ENCODE measurements around the gene ARAP3. TPM values are rescaled to one million over a fixed set of nuclear protein-coding genes. Genes with fewer than 3 reads are reported as not detected.

Gene ARAP3
- total RNA-seq, 1 donor from 2014 or later = 39.2 TPM

GRCh38 chr5:141691867-141692532 is 10.0 kb upstream of the ARAP3 start:
- Mint-ChIP-seq H3K36me3 (ENCODE audit: low read depth) (no peaks in the 10 kb centered on the region), H3K9me3 (no peaks in the 10 kb centered on the region), H3K27ac (ENCODE audit: unreplicated experiment) (no peak overlapping the region), H3K27me3 (ENCODE audit: low read depth) (peaks cover 14% of the 10 kb centered on the region), H3K4me1 (peaks cover 41% of the 10 kb centered on the region), H3K4me3 (peak overlapping the region; percentile 75)
- DNase-seq (ENCODE audit: low read depth, low spot score) = peak; percentile 96
- peak; percentile 100 for TF ChIP-seq CTCF (conservative IDR thresholded peaks at IDR 0.05)

GRCh38 chr5:141691286-141691866 is 9.3 kb upstream of the ARAP3 start:
- no peak for TF ChIP-seq CTCF (conservative IDR thresholded peaks at IDR 0.05)
- H3K4me3 Mint-ChIP-seq = no peak overlapping the region
- peaks cover 46% of the 10 kb centered on the region for H3K4me1 Mint-ChIP-seq
- H3K9me3 Mint-ChIP-seq = no peaks in the 10 kb centered on the region
- DNase-seq (ENCODE audit: low read depth, low spot score) = no peak
- H3K36me3 Mint-ChIP-seq (ENCODE audit: low read depth) = no peaks in the 10 kb centered on the region
- H3K27me3 Mint-ChIP-seq (ENCODE audit: low read depth) = peaks cover 11% of the 10 kb centered on the region
- no peak overlapping the region for H3K27ac Mint-ChIP-seq (ENCODE audit: unreplicated experiment)

- TF ChIP-seq CTCF (conservative IDR thresholded peaks at IDR 0.05) = no peak
- DNase-seq (ENCODE audit: low read depth, low spot score) = no peak
- Mint-ChIP-seq H3K4me1 (peaks cover 42% of the 10 kb centered on the region), H3K9me3 (no peaks in the 10 kb centered on the region), H3K27me3 (ENCODE audit: low read depth) (peaks cover 7% of the 10 kb centered on the region), H3K4me3 (peak overlapping the region; percentile 27), H3K27ac (ENCODE audit: unreplicated experiment) (no peak overlapping the region), H3K36me3 (ENCODE audit: low read depth) (no peaks in the 10 kb centered on the region)
Observed at GRCh38 chr5:141686648-141687416, 4.8 kb upstream of the ARAP3 start.

- no peak overlapping the region for H3K27ac Mint-ChIP-seq (ENCODE audit: unreplicated experiment)
- H3K4me1 Mint-ChIP-seq = peaks cover 53% of the 10 kb centered on the region
- H3K4me3 Mint-ChIP-seq = no peak overlapping the region
- H3K27me3 Mint-ChIP-seq (ENCODE audit: low read depth) = no peaks in the 10 kb centered on the region
- no peak for TF ChIP-seq CTCF (conservative IDR thresholded peaks at IDR 0.05)
- no peaks in the 10 kb centered on the region for H3K9me3 Mint-ChIP-seq
- no peak for DNase-seq (ENCODE audit: low read depth, low spot score)
- H3K36me3 Mint-ChIP-seq (ENCODE audit: low read depth) = no peaks in the 10 kb centered on the region
Observed at GRCh38 chr5:141685591-141685990, 3.6 kb upstream of the ARAP3 start.

- Mint-ChIP-seq H3K27ac (ENCODE audit: unreplicated experiment) (no peak overlapping the region), H3K4me1 (peaks cover 61% of the 10 kb centered on the region), H3K9me3 (no peaks in the 10 kb centered on the region), H3K27me3 (ENCODE audit: low read depth) (no peaks in the 10 kb centered on the region), H3K4me3 (peak overlapping the region; percentile 59), H3K36me3 (ENCODE audit: low read depth) (no peaks in the 10 kb centered on the region)
- DNase-seq (ENCODE audit: low read depth, low spot score) = no peak
- no peak for TF ChIP-seq CTCF (conservative IDR thresholded peaks at IDR 0.05)
Observed at GRCh38 chr5:141683596-141684141, 1.6 kb upstream of the ARAP3 start.
